DOHH2 (cell line): ENCODE data around the gene GAD1.

ENCODE experiments used
- H3F3A ChIP-seq: fragments of 200-600 bp; sonication (generic), shearing (Covaris generic); 2 replicates; pipeline ENCODE4 v1.6.0; 2016; ENCODE audit warnings: antibody characterized with exemption, mild to moderate bottlenecking; ENCODE audit not compliant: control insufficient read depth, insufficient read depth
- H3K27ac ChIP-seq: fragments of 200-600 bp; sonication (generic); 2 replicates; pipeline ENCODE4 v1.5.1; 2014; ENCODE audit warnings: low read depth, mild to moderate bottlenecking, low read length, moderate library complexity
- H3K27me3 ChIP-seq: fragments of 200-600 bp; sonication (generic); 2 replicates; pipeline ENCODE4 v1.6.1; 2014; ENCODE audit warnings: mild to moderate bottlenecking, low read length, mixed read lengths; ENCODE audit not compliant: control insufficient read depth
- H3K36me3 ChIP-seq: fragments of 200-600 bp; sonication (generic); 2 replicates; pipeline ENCODE4 v1.6.1; 2014; ENCODE audit warnings: mild to moderate bottlenecking, low read length, moderate library complexity, mixed read lengths; ENCODE audit not compliant: control insufficient read depth
- H3K4me1 ChIP-seq: fragments of 200-600 bp; sonication (generic); 2 replicates; pipeline ENCODE4 v1.6.1; 2014; ENCODE audit warnings: mild to moderate bottlenecking, low read length, mixed read lengths; ENCODE audit not compliant: control insufficient read depth
- H3K4me2 ChIP-seq: fragments of 200-600 bp; sonication (generic); 2 replicates; pipeline ENCODE4 v1.6.0; 2014; ENCODE audit warnings: mild to moderate bottlenecking, low read length, moderate library complexity
- H3K4me3 ChIP-seq: fragments of 200-600 bp; sonication (generic); 2 replicates; pipeline ENCODE4 v1.5.1; 2014; ENCODE audit warnings: mild to moderate bottlenecking, low read length, mixed read lengths
- H3K79me2 ChIP-seq: fragments of 200-600 bp; sonication (generic); 2 replicates; pipeline ENCODE4 v1.6.1; 2014; ENCODE audit warnings: mild to moderate bottlenecking, low read length, mixed read lengths; ENCODE audit not compliant: control insufficient read depth
- H3K9me2 ChIP-seq: fragments of 200-600 bp; sonication (generic); replicated peaks from 2 replicates; pipeline ENCODE4 v1.6.1; 2014; ENCODE audit warnings: mild to moderate bottlenecking, low read length, mixed read lengths; ENCODE audit not compliant: control insufficient read depth
- H3K9me3 ChIP-seq: fragments of 200-600 bp; sonication (generic); 2 replicates; pipeline ENCODE4 v1.6.1; 2014; ENCODE audit warnings: antibody characterized with exemption, low read length, mixed read lengths; ENCODE audit not compliant: control insufficient read depth, insufficient read depth
- H4K20me1 ChIP-seq: fragments of 200-600 bp; sonication (generic); 2 replicates; pipeline ENCODE4 v1.6.0; 2014; ENCODE audit warnings: low read depth, mild to moderate bottlenecking, antibody characterized with exemption, low read length, moderate library complexity; ENCODE audit not compliant: control insufficient read depth, insufficient read depth
- CTCF ChIP-seq: fragments of 200-600 bp; sonication (generic); IDR thresholded peaks from one replicate; pipeline ENCODE4 v1.5.1; 2014; ENCODE audit warnings: antibody characterized with exemption, mild to moderate bottlenecking, low read depth, low read length; ENCODE audit not compliant: poor library complexity, severe bottlenecking
- EZH2phosphoT487 ChIP-seq: fragments of 200-600 bp; sonication (generic); IDR thresholded peaks from 2 replicates; pipeline ENCODE4 v1.6.1; 2017; ENCODE audit warnings: borderline replicate concordance, mild to moderate bottlenecking, antibody characterized with exemption, low read length, moderate library complexity, mixed read lengths

The GAD1 gene

GRCh38 chr2:170815746-170816503 is 762 bp upstream of the GAD1 start:
- TF ChIP-seq CTCF = peak; percentile 83
- no peak for TF ChIP-seq EZH2phosphoT487
- Histone ChIP-seq H3K4me1 (peaks cover 26% of the 10 kb centered on the region), H4K20me1 (no peaks in the 10 kb centered on the region), H3K27me3 (peaks cover 54% of the 10 kb centered on the region), H3K36me3 (no peaks in the 10 kb centered on the region), H3K9me3 (no peaks in the 10 kb centered on the region), H3K9me2 (no peaks in the 10 kb centered on the region), H3K79me2 (no peaks in the 10 kb centered on the region), H3F3A (no peaks in the 10 kb centered on the region; the same call in 1 of the 2 replicates), H3K27ac (peak overlapping the region; percentile 67), H3K4me3 (peak overlapping the region; percentile 79), H3K4me2 (peak overlapping the region; percentile 97)

GRCh38 chr2:170817093-170818035 is 677 bp downstream of the GAD1 start:
- Histone ChIP-seq H3K27ac (peak overlapping the region; percentile 67; the same call in 1 of the 2 replicates), H4K20me1 (no peaks in the 10 kb centered on the region)

More at GRCh38 chr2:170817093-170818035, 677 bp downstream of the GAD1 start:
- Histone ChIP-seq H3K4me1 (peaks cover 28% of the 10 kb centered on the region), H3K9me2 (no peaks in the 10 kb centered on the region), H3K4me2 (peak overlapping the region; percentile 97), H3F3A (no peaks in the 10 kb centered on the region; the same call in 1 of the 2 replicates), H3K79me2 (no peaks in the 10 kb centered on the region), H3K36me3 (no peaks in the 10 kb centered on the region), H3K9me3 (no peaks in the 10 kb centered on the region), H3K27me3 (peaks cover 56% of the 10 kb centered on the region), H3K4me3 (peak overlapping the region; percentile 79)
- TF ChIP-seq CTCF (no peak), EZH2phosphoT487 (no peak)
